Astrocyte (in vitro differentiated cells and primary cell): ENCODE results near the gene TBC1D5. TPM values are rescaled to one million over a fixed set of nuclear protein-coding genes. Genes with fewer than 3 reads are reported as not detected.

Source experiments
- DNase-seq: peaks from one replicate; pipeline ENCODE4 v3.0.0-alpha.2; 2010; ENCODE audit warnings: low read depth
- FAIRE-seq: peaks from 2 replicates; lab custom pipeline; 2011; peaks lifted over from hg19 to GRCh38; lab: Jason Lieb, UNC
- H2AFZ ChIP-seq: 2 replicates; pipeline ENCODE4 v1.6.0; 2012; ENCODE audit warnings: low read depth, low read length, inconsistent platforms
- H3K27ac ChIP-seq: 2 replicates; pipeline ENCODE4 v1.5.1; 2011; ENCODE audit warnings: low read depth, low read length, inconsistent platforms
- H3K27me3 ChIP-seq: 2 replicates; pipeline ENCODE4 v1.6.0; 2011; ENCODE audit warnings: low read length, inconsistent platforms; ENCODE audit not compliant: insufficient read depth
- H3K36me3 ChIP-seq: 2 replicates; pipeline ENCODE4 v1.5.1; 2011; ENCODE audit warnings: low read length, inconsistent platforms; ENCODE audit not compliant: insufficient read depth
- H3K4me1 ChIP-seq: 2 replicates; pipeline ENCODE4 v1.5.1; 2011; ENCODE audit warnings: low read length, inconsistent platforms; ENCODE audit not compliant: insufficient read depth
- H3K4me2 ChIP-seq: 2 replicates; pipeline ENCODE4 v1.6.0; 2012; ENCODE audit warnings: low read length, inconsistent platforms
- H3K4me3 ChIP-seq: 2 replicates; pipeline ENCODE4 v1.5.1; 2011; ENCODE audit warnings: low read depth, mild to moderate bottlenecking, low read length, inconsistent platforms; ENCODE audit not compliant: insufficient read depth
- H3K79me2 ChIP-seq: 2 replicates; pipeline ENCODE4 v1.6.0; 2012; ENCODE audit warnings: mild to moderate bottlenecking, low read length, inconsistent platforms; ENCODE audit not compliant: insufficient read depth
- H3K9ac ChIP-seq: 2 replicates; pipeline ENCODE4 v1.6.0; 2012; ENCODE audit warnings: mild to moderate bottlenecking, low read length, inconsistent platforms
- H3K9me3 ChIP-seq: 2 replicates; pipeline ENCODE4 v1.5.1; 2012; ENCODE audit warnings: low read depth, mild to moderate bottlenecking, low read length, inconsistent platforms; ENCODE audit not compliant: insufficient read depth
- H4K20me1 ChIP-seq: 2 replicates; pipeline ENCODE4 v1.6.0; 2012; ENCODE audit warnings: low read length, inconsistent platforms; ENCODE audit not compliant: insufficient read depth
- H3K27ac Mint-ChIP-seq: one replicate; pipeline ENCODE4 v1.8.0; 2021; ENCODE audit warnings: mild to moderate bottlenecking, mixed read lengths; ENCODE audit not compliant: unreplicated experiment
- H3K27me3 Mint-ChIP-seq: one replicate; pipeline ENCODE4 v1.8.0; 2021; ENCODE audit warnings: low read depth, mixed read lengths; ENCODE audit not compliant: unreplicated experiment
- H3K36me3 Mint-ChIP-seq: one replicate; pipeline ENCODE4 v1.8.0; 2021; ENCODE audit warnings: low read depth, mixed read lengths; ENCODE audit not compliant: unreplicated experiment
- H3K4me1 Mint-ChIP-seq: one replicate; pipeline ENCODE4 v1.8.0; 2021; ENCODE audit warnings: low read depth, mixed read lengths; ENCODE audit not compliant: unreplicated experiment
- H3K4me3 Mint-ChIP-seq: one replicate; pipeline ENCODE4 v1.8.0; 2021; ENCODE audit warnings: mild to moderate bottlenecking, moderate library complexity, mixed read lengths; ENCODE audit not compliant: unreplicated experiment
- H3K9me3 Mint-ChIP-seq: one replicate; pipeline ENCODE4 v1.8.0; 2021; ENCODE audit warnings: mild to moderate bottlenecking, mixed read lengths; ENCODE audit not compliant: unreplicated experiment
- CTCF ChIP-seq: IDR thresholded peaks from 2 replicates; pipeline ENCODE4 v1.5.1; 2011; ENCODE audit warnings: low read depth, mild to moderate bottlenecking, inconsistent platforms, low read length, moderate library complexity; ENCODE audit not compliant: insufficient read depth
- EZH2 ChIP-seq: IDR thresholded peaks from 2 replicates; pipeline ENCODE4 v1.6.1; 2012; ENCODE audit warnings: mild to moderate bottlenecking, low read length, inconsistent platforms; ENCODE audit not compliant: insufficient read depth
- total RNA-seq: library from RNA; stranded (reverse); gene quantifications from 2 replicates; pipeline ENCODE4 v1.2.1, GENCODE V29; 2021

TBC1D5 gene
- total RNA-seq, 1 donor from 2014 or later = 23.0 TPM

- no peak overlapping the region for H3K27ac Mint-ChIP-seq
- Histone ChIP-seq H3K4me2 (no peak overlapping the region), H2AFZ (no peak overlapping the region), H4K20me1 (no peaks in the 10 kb centered on the region), H3K4me1 (no peaks in the 10 kb centered on the region), H3K36me3 (no peaks in the 10 kb centered on the region), H3K9ac (no peak overlapping the region), H3K27ac (no peak overlapping the region), H3K4me3 (no peak overlapping the region), H3K79me2 (no peaks in the 10 kb centered on the region), H3K9me3 (no peaks in the 10 kb centered on the region), H3K27me3 (no peaks in the 10 kb centered on the region)
- FAIRE-seq = no peak
- DNase-seq = no peak
- H3K4me1 Mint-ChIP-seq = peaks cover 2% of the 10 kb centered on the region
- no peaks in the 10 kb centered on the region for H3K9me3 Mint-ChIP-seq
- H3K36me3 Mint-ChIP-seq = no peaks in the 10 kb centered on the region
- H3K4me3 Mint-ChIP-seq = no peak overlapping the region
- H3K27me3 Mint-ChIP-seq = no peaks in the 10 kb centered on the region
- TF ChIP-seq EZH2 = no peak
- TF ChIP-seq CTCF = no peak
These were observed 508.0 kb downstream of the TBC1D5 start for GRCh38 chr3:17234382-17234781.

GRCh38 chr3:17233398-17233800 lies 509.0 kb downstream of the TBC1D5 start:
- H3K4me3 ChIP-seq = no peak overlapping the region
- H3K27me3 ChIP-seq = no peaks in the 10 kb centered on the region
- no peaks in the 10 kb centered on the region for H3K4me1 ChIP-seq
- H3K4me2 ChIP-seq = peak overlapping the region; percentile 7
- no peaks in the 10 kb centered on the region for H4K20me1 ChIP-seq
- Mint-ChIP-seq H3K9me3 (no peaks in the 10 kb centered on the region), H3K4me1 (peaks cover 2% of the 10 kb centered on the region), H3K27me3 (no peaks in the 10 kb centered on the region), H3K4me3 (no peak overlapping the region), H3K27ac (no peak overlapping the region), H3K36me3 (no peaks in the 10 kb centered on the region)
- H3K27ac ChIP-seq = no peak overlapping the region
- TF ChIP-seq EZH2 (no peak), CTCF (peak; percentile 80)
- DNase-seq (peak; percentile 54), FAIRE-seq (peak; percentile 77)
- H2AFZ ChIP-seq = no peak overlapping the region
- no peaks in the 10 kb centered on the region for H3K79me2 ChIP-seq
- no peaks in the 10 kb centered on the region for H3K36me3 ChIP-seq
- H3K9ac ChIP-seq = no peak overlapping the region
- H3K9me3 ChIP-seq = no peaks in the 10 kb centered on the region

- no peak for DNase-seq
- Mint-ChIP-seq H3K4me3 (no peak overlapping the region), H3K36me3 (no peaks in the 10 kb centered on the region), H3K4me1 (no peaks in the 10 kb centered on the region), H3K9me3 (no peaks in the 10 kb centered on the region), H3K27ac (no peak overlapping the region), H3K27me3 (no peaks in the 10 kb centered on the region)
- no peak overlapping the region for H3K4me3 ChIP-seq
- no peaks in the 10 kb centered on the region for H3K27me3 ChIP-seq
- FAIRE-seq = no peak
- no peak overlapping the region for H3K27ac ChIP-seq
- no peak overlapping the region for H3K4me2 ChIP-seq
- no peak overlapping the region for H3K9ac ChIP-seq
- no peak for TF ChIP-seq EZH2
- TF ChIP-seq CTCF = no peak
- H2AFZ ChIP-seq = no peak overlapping the region
- H3K4me1 ChIP-seq = no peaks in the 10 kb centered on the region
- H3K36me3 ChIP-seq = no peaks in the 10 kb centered on the region
- no peaks in the 10 kb centered on the region for H3K79me2 ChIP-seq
- no peaks in the 10 kb centered on the region for H3K9me3 ChIP-seq
- no peaks in the 10 kb centered on the region for H4K20me1 ChIP-seq
These were observed 510.0 kb downstream of the TBC1D5 start for GRCh38 chr3:17232442-17232841.
